RWPE1 (cell line): ENCODE measurements around the gene TMEM183A.
A peak's percentile ranks its signal among the peaks of the same experiment; 100 is the strongest.

Experiments used
- CTCF ChIA-PET: fragments of 350-600 bp; sonication (Branson Sonifier 250); formaldehyde crosslinking; extraction: SDS; loops from one replicate; lab custom pipeline; 2021; lab: Yijun Ruan, JAX
- POLR2A ChIA-PET: fragments of 400-600 bp; formaldehyde crosslinking; extraction: SDS; loops from one replicate; lab custom pipeline; 2020; ENCODE audit warnings: antibody characterized with exemption; ENCODE audit not compliant: low non-redundant PET; lab: Yijun Ruan, JAX
- DNase-seq: peaks from one replicate; pipeline ENCODE4 v3.0.0; 2012; ENCODE audit warnings: low spot score
- H3K27ac ChIP-seq: fragments of 450-650 bp; 2 replicates; pipeline ENCODE4 v1.5.1; 2017
- CTCF ChIP-seq: fragments of 450-650 bp; conservative IDR thresholded peaks from 2 replicates; pipeline ENCODE4 v1.5.1; 2017; ENCODE audit warnings: low read depth, mild to moderate bottlenecking

The TMEM183A gene

GRCh38 chr1:202987255-202987654 is 19.9 kb upstream of the TMEM183A start:
- ChIA-PET CTCF (interaction anchor here (0.6 kb wide), 2 partner anchors 17 to 867 kb away, joined by 3 read pairs; no protein-coding TSS in a partner anchor), POLR2A (no interaction called here)
- DNase-seq = no peak
- TF ChIP-seq CTCF = no peak
- no peak overlapping the region for H3K27ac ChIP-seq

- POLR2A ChIA-PET = no interaction called here
- no peak overlapping the region for H3K27ac ChIP-seq
- no peak for TF ChIP-seq CTCF
- CTCF ChIA-PET = interaction anchor here (0.6 kb wide), 2 partner anchors 219 to 868 kb away, joined by 3 to 6 read pairs; no protein-coding TSS in a partner anchor
- no peak for DNase-seq
Observed at GRCh38 chr1:202987922-202988583, 19.1 kb upstream of the TMEM183A start.

- ChIA-PET CTCF (interaction anchor here (0.8 kb wide), 1 partner anchor 22 kb away, joined by 4 read pairs; no protein-coding TSS in a partner anchor), POLR2A (interaction anchor here (0.5 kb wide), 1 partner anchor 64 kb away, joined by 4 read pairs; no protein-coding TSS in a partner anchor)
- H3K27ac ChIP-seq = no peak overlapping the region
- no peak for TF ChIP-seq CTCF
- DNase-seq = no peak
Observed at GRCh38 chr1:202989879-202990278, 17.3 kb upstream of the TMEM183A start.

GRCh38 chr1:202991112-202991511 is 16.1 kb upstream of the TMEM183A start:
- no peak for DNase-seq
- no peak for TF ChIP-seq CTCF
- POLR2A ChIA-PET = no interaction called here
- CTCF ChIA-PET = interaction anchor here (1.0 kb wide), 1 partner anchor 9 kb away, joined by 3 read pairs; no protein-coding TSS in a partner anchor
- no peak overlapping the region for H3K27ac ChIP-seq

- no peak for TF ChIP-seq CTCF
- CTCF ChIA-PET = interaction anchor here (0.6 to 1.3 kb wide), 5 partner anchors 10 to 995 kb away, joined by 3 to 7 read pairs (median 3); no protein-coding TSS in a partner anchor
- DNase-seq = no peak
- POLR2A ChIA-PET = no interaction called here
- no peak overlapping the region for H3K27ac ChIP-seq
Observed at GRCh38 chr1:202994756-202995155, 12.4 kb upstream of the TMEM183A start.

GRCh38 chr1:202998836-202999750 is 8.1 kb upstream of the TMEM183A start:
- TF ChIP-seq CTCF = peak; percentile 85
- ChIA-PET CTCF (interaction anchor here (0.6 to 1.7 kb wide), 34 partner anchors 8 to 1732 kb away, joined by 3 to 7 read pairs (median 3); partner anchors contain the start of gene KLHL12), POLR2A (no interaction called here)
- DNase-seq = peak; percentile 52
- no peak overlapping the region for H3K27ac ChIP-seq
